ENCODE data around the gene CDIP1.

Gene CDIP1

GRCh38 chr16:4467916-4468315 is 70.7 kb downstream of the CDIP1 start:
- no peak for DNase-seq
- Histone ChIP-seq H3K9me3 (no peaks in the 10 kb centered on the region), H3K4me1 (no peaks in the 10 kb centered on the region), H3K27me3 (no peaks in the 10 kb centered on the region), H3K36me3 (no peaks in the 10 kb centered on the region), H3K4me3 (ENCODE audit: low read depth, low read length) (no peak overlapping the region)
- no peak for TF ChIP-seq CTCF (IDR thresholded peaks at IDR 0.05; ENCODE audit: low read depth, low read length)

GRCh38 chr16:4465977-4466779 is 72.4 kb downstream of the CDIP1 start:
- Histone ChIP-seq H3K4me1 (no peaks in the 10 kb centered on the region), H3K4me3 (ENCODE audit: low read depth, low read length) (no peak overlapping the region), H3K27me3 (no peaks in the 10 kb centered on the region), H3K36me3 (peaks cover 1% of the 10 kb centered on the region; the same call in 1 of the 2 replicates), H3K9me3 (no peaks in the 10 kb centered on the region)
- TF ChIP-seq CTCF (IDR thresholded peaks at IDR 0.05; ENCODE audit: low read depth, low read length) = no peak
- DNase-seq = no peak

GRCh38 chr16:4463522-4464163 is 74.9 kb downstream of the CDIP1 start:
- no peak overlapping the region for H3K4me3 ChIP-seq (ENCODE audit: low read depth, low read length)
- TF ChIP-seq CTCF (IDR thresholded peaks at IDR 0.05; ENCODE audit: low read depth, low read length) = no peak
- peaks cover 18% of the 10 kb centered on the region for H3K36me3 ChIP-seq
- H3K4me1 ChIP-seq = no peaks in the 10 kb centered on the region
- H3K9me3 ChIP-seq = no peaks in the 10 kb centered on the region
- no peak for DNase-seq
- H3K27me3 ChIP-seq = no peaks in the 10 kb centered on the region

GRCh38 chr16:4461250-4462085 is 77.1 kb downstream of the CDIP1 start:
- Histone ChIP-seq H3K4me3 (ENCODE audit: low read depth, low read length) (no peak overlapping the region), H3K9me3 (no peaks in the 10 kb centered on the region), H3K4me1 (no peaks in the 10 kb centered on the region), H3K36me3 (peaks cover 36% of the 10 kb centered on the region), H3K27me3 (no peaks in the 10 kb centered on the region)
- DNase-seq = no peak
- TF ChIP-seq CTCF (IDR thresholded peaks at IDR 0.05; ENCODE audit: low read depth, low read length) = no peak

GRCh38 chr16:4460936-4461249 is 77.7 kb downstream of the CDIP1 start:
- Histone ChIP-seq H3K4me1 (no peaks in the 10 kb centered on the region), H3K4me3 (ENCODE audit: low read depth, low read length) (no peak overlapping the region), H3K36me3 (peaks cover 42% of the 10 kb centered on the region), H3K27me3 (no peaks in the 10 kb centered on the region), H3K9me3 (no peaks in the 10 kb centered on the region)
- DNase-seq = no peak
- TF ChIP-seq CTCF (IDR thresholded peaks at IDR 0.05; ENCODE audit: low read depth, low read length) = no peak

All from BE2C (cell line).